HepG2 (cell line): ENCODE measurements around the gene SH3PXD2A. TPM values are rescaled to one million over a fixed set of nuclear protein-coding genes. Genes with fewer than 3 reads are reported as not detected.

Experiments used
- ARID5B ChIP-seq: IDR thresholded peaks from 2 replicates; pipeline ENCODE4 v1.4.0; 2020; ENCODE audit warnings: mild to moderate bottlenecking, missing genetic modification reagents
- ATF7 ChIP-seq, 2 experiments: fragments of 450-650 bp in 1 of 2; sonication (generic) in 1 of 2; formaldehyde crosslinking in 1 of 2; IDR thresholded peaks; 2 replicates each; pipeline versions ENCODE4 v1.4.0 to v1.6.1; 2016 to 2020; ENCODE audit warnings: antibody characterized with exemption in 1 of 2, mild to moderate bottlenecking in 1 of 2, missing genetic modification reagents in 1 of 2
- FOXO1 ChIP-seq: sonication (generic); formaldehyde crosslinking; IDR thresholded peaks from 2 replicates; pipeline ENCODE4 v1.4.0; 2020; ENCODE audit warnings: missing genetic modification reagents
- GABPB1 ChIP-seq: IDR thresholded peaks from 2 replicates; pipeline ENCODE4 v1.6.1; 2016; ENCODE audit warnings: mild to moderate bottlenecking, missing genetic modification reagents, moderate library complexity, missing compliant biosample characterization
- HMGXB4 ChIP-seq, 2 experiments: sonication (generic) in 1 of 2; formaldehyde crosslinking in 1 of 2; IDR thresholded peaks; 2 replicates each; pipeline versions ENCODE4 v1.4.0 to v1.6.1; 2018 to 2020; ENCODE audit warnings: missing genetic modification reagents in 2 of 2, borderline replicate concordance in 1 of 2, low read depth in 1 of 2, mild to moderate bottlenecking in 1 of 2, missing biosample characterization in 1 of 2
- LCORL ChIP-seq, 2 experiments: fragments of 450-650 bp in 1 of 2; sonication (generic) in 1 of 2; formaldehyde crosslinking in 1 of 2; IDR thresholded peaks; 2 replicates each; pipeline versions ENCODE4 v1.5.0 to v1.6.1; 2017 to 2020; ENCODE audit warnings: antibody characterized with exemption in 1 of 2, missing genetic modification reagents in 1 of 2
- MAF1 ChIP-seq: sonication (generic); formaldehyde crosslinking; IDR thresholded peaks from 2 replicates; pipeline ENCODE4 v1.5.0; 2020; ENCODE audit warnings: missing genetic modification reagents, borderline replicate concordance
- MED1 ChIP-seq: sonication (generic); formaldehyde crosslinking; IDR thresholded peaks from 2 replicates; pipeline ENCODE4 v1.4.0; 2020; ENCODE audit warnings: missing genetic modification reagents
- PAXIP1 ChIP-seq: sonication (generic); formaldehyde crosslinking; conservative IDR thresholded peaks from 2 replicates; pipeline ENCODE4 v1.4.0; 2020; ENCODE audit warnings: mild to moderate bottlenecking, missing genetic modification reagents, moderate library complexity
- RARA ChIP-seq: IDR thresholded peaks from 2 replicates; pipeline ENCODE4 v1.6.1; 2016; ENCODE audit warnings: missing genetic modification reagents, missing compliant biosample characterization
- TBX2 ChIP-seq: sonication (generic); formaldehyde crosslinking; IDR thresholded peaks from 2 replicates; pipeline ENCODE4 v1.5.0; 2020; ENCODE audit warnings: missing genetic modification reagents, mild to moderate bottlenecking, borderline replicate concordance
- U2AF1 ChIP-seq: fragments of 200-400 bp; formaldehyde crosslinking; optimal IDR thresholded peaks from 2 replicates; pipeline ENCODE3; 2017; ENCODE audit warnings: mild to moderate bottlenecking, low read depth, low read length
- ZEB1 ChIP-seq: IDR thresholded peaks from 2 replicates; pipeline ENCODE4 v1.6.1; 2012; ENCODE audit warnings: mild to moderate bottlenecking, low read depth, inconsistent platforms; ENCODE audit not compliant: insufficient replicate concordance
- ZNF510 ChIP-seq: sonication (generic); formaldehyde crosslinking; IDR thresholded peaks from 2 replicates; pipeline ENCODE4 v1.4.0; 2020; ENCODE audit warnings: low read depth, mild to moderate bottlenecking, missing genetic modification reagents
- ZNF704 ChIP-seq: sonication (generic); formaldehyde crosslinking; IDR thresholded peaks from 2 replicates; pipeline ENCODE4 v1.8.1; 2023; ENCODE audit warnings: mild to moderate bottlenecking, inconsistent platforms, moderate library complexity, missing genetic modification reagents, borderline replicate concordance
- ZNF761 ChIP-seq: sonication (generic); formaldehyde crosslinking; conservative IDR thresholded peaks from 2 replicates; pipeline ENCODE4 v1.4.0; 2020; ENCODE audit warnings: mild to moderate bottlenecking, missing genetic modification reagents
- ZNF772 ChIP-seq: sonication (generic); formaldehyde crosslinking; IDR thresholded peaks from 2 replicates; pipeline ENCODE4 v1.5.0; 2020; ENCODE audit warnings: mild to moderate bottlenecking, missing genetic modification reagents
- ZSCAN31 ChIP-seq: sonication (generic); formaldehyde crosslinking; IDR thresholded peaks from 2 replicates; pipeline ENCODE4 v1.5.0; 2020; ENCODE audit warnings: low read depth, mild to moderate bottlenecking, missing genetic modification reagents
- polyA plus RNA-seq, 8 experiments: library from polyadenylated mRNA; depleted of rRNA in 3 of 8; stranded (reverse) in 7 of 8; unstranded in 1 of 8; fragments of >200 nt; fragmentation: Illumina TruSeq in 4 of 8; extraction: Trizol in 4 of 8; gene quantifications; 2 replicates each; pipeline versions ENCODE4 v1.2.1 to v1.2.3, GENCODE V29; 2011 to 2016; ENCODE audit warnings: low read depth in 4 of 8, missing spikeins in 1 of 8, mixed read lengths in 1 of 8; ENCODE audit not compliant: insufficient read depth in 1 of 8
- total RNA-seq, 5 experiments: library from RNA; depleted of rRNA; stranded (reverse); fragments of >200 nt; fragmentation: Illumina TruSeq; extraction: Trizol; gene quantifications; 2 replicates each; pipeline ENCODE4 v1.2.3, GENCODE V29; 2016; ENCODE audit warnings: low read depth in 1 of 5

SH3PXD2A gene
- total and polyA plus RNA-seq, 2 of the 13 experiments (the other 11 are each of a cell fraction or from before 2014, with no cell fraction given): 11.1 to 11.3 TPM

GRCh38 chr10:103578782-103579382 is 276.5 kb downstream of the SH3PXD2A start (continued):
- TF ChIP-seq HMGXB4 (CRISPR knock-in tag; IDR thresholded peaks at IDR 0.05; ENCODE audit: borderline replicate concordance in 1 of 2, low read depth in 1 of 2) (0 out of 4 replicates have a peak, but pooled peaks of 1 of the 2 experiments have one; percentile 21), GABPB1 (peak; percentile 70), ARID5B (CRISPR knock-in tag) (peak; percentile 87), ZNF510 (CRISPR knock-in tag) (no peak), FOXO1 (CRISPR knock-in tag) (peak; percentile 89; the same call in 1 of the 2 replicates), ZNF761 (CRISPR knock-in tag) (peak; percentile 66; the same call in 1 of the 2 replicates), MED1 (CRISPR knock-in tag) (peak; percentile 65), MAF1 (CRISPR knock-in tag) (no peak), ZNF772 (CRISPR knock-in tag) (0 out of 2 replicates have a peak, but pooled peaks have one; percentile 76), RARA (CRISPR knock-in tag) (peak; percentile 83), PAXIP1 (peak; percentile 88), ATF7 (IDR thresholded peaks at IDR 0.05) (no peak), ATF7 (CRISPR knock-in tag; IDR thresholded peaks at IDR 0.05) (0 out of 2 replicates have a peak, but pooled peaks have one; percentile 18), ZNF704 (no peak), TBX2 (peak; percentile 88), U2AF1 (no peak), ZEB1 (peak; percentile 0), ZSCAN31 (CRISPR knock-in tag) (peak; percentile 53; the same call in 1 of the 2 replicates), LCORL (IDR thresholded peaks at IDR 0.05) (no peak), LCORL (CRISPR knock-in tag; IDR thresholded peaks at IDR 0.05) (peak; percentile 98)
